Caco-2 (cell line): ENCODE measurements around the gene MMEL1. TPM values are rescaled to one million over a fixed set of nuclear protein-coding genes. Genes with fewer than 3 reads are reported as not detected.

ENCODE experiments used
- BruUV-seq: library from RNA; stranded (reverse); fragments of 400-500 nt; replicated peaks from 2 replicates; lab custom pipeline; 2021; lab: Mats Ljungman, UMichigan
- CTCF ChIA-PET: fragments of 300-600 bp; sonication (Branson Sonifier 250); formaldehyde crosslinking; loops from one replicate; lab custom pipeline; 2022; ENCODE audit warnings: antibody characterized with exemption; lab: Charles Lee
- POLR2A ChIA-PET: fragments of 300-600 bp; sonication (Branson Sonifier 250); formaldehyde crosslinking; loops from one replicate; lab custom pipeline; 2022; ENCODE audit warnings: antibody characterized with exemption; lab: Charles Lee
- DNase-seq, 2 experiments: peaks; one replicate each; pipeline versions ENCODE4 v3.0.0 to v3.0.0-alpha.2; 2020 to 2022
- H3K27me3 ChIP-seq: replicated peaks from 2 replicates; pipeline ENCODE4 v1.6.0; 2011; ENCODE audit warnings: low read length; ENCODE audit not compliant: control insufficient read depth, insufficient read depth
- H3K36me3 ChIP-seq: 2 replicates; pipeline ENCODE4 v1.5.1; 2011; ENCODE audit warnings: low read length; ENCODE audit not compliant: control insufficient read depth, insufficient read depth
- H3K4me1 ChIP-seq: fragments of 250-450 bp; sonication (Bioruptor Pico); 2 replicates; pipeline ENCODE4 v1.5.1; 2020; ENCODE audit warnings: mild to moderate bottlenecking
- H3K4me3 ChIP-seq: 2 replicates; pipeline ENCODE4 v1.5.1; 2011; ENCODE audit warnings: low read depth, mild to moderate bottlenecking, control low read depth, low read length
- H3K9me3 ChIP-seq: fragments of 250-450 bp; sonication (Bioruptor Pico); 2 replicates; pipeline ENCODE4 v1.5.1; 2020; ENCODE audit warnings: mild to moderate bottlenecking, moderate library complexity
- H3K27ac Mint-ChIP-seq: one replicate; pipeline ENCODE4 v1.8.0; 2022; ENCODE audit warnings: mixed read lengths; ENCODE audit not compliant: unreplicated experiment
- H3K27me3 Mint-ChIP-seq: one replicate; pipeline ENCODE4 v1.8.0; 2022; ENCODE audit warnings: mixed read lengths; ENCODE audit not compliant: insufficient read depth, unreplicated experiment
- H3K36me3 Mint-ChIP-seq: one replicate; pipeline ENCODE4 v1.8.0; 2022; ENCODE audit warnings: mild to moderate bottlenecking, mixed read lengths; ENCODE audit not compliant: insufficient read depth, unreplicated experiment
- H3K4me1 Mint-ChIP-seq: one replicate; pipeline ENCODE4 v1.8.0; 2022; ENCODE audit warnings: low read depth, mixed read lengths; ENCODE audit not compliant: unreplicated experiment
- H3K4me3 Mint-ChIP-seq: one replicate; pipeline ENCODE4 v1.8.0; 2022; ENCODE audit warnings: mild to moderate bottlenecking, moderate library complexity, mixed read lengths; ENCODE audit not compliant: unreplicated experiment
- H3K9me3 Mint-ChIP-seq: one replicate; pipeline ENCODE4 v1.8.0; 2022; ENCODE audit warnings: mixed read lengths; ENCODE audit not compliant: unreplicated experiment
- CTCF ChIP-seq, 2 experiments: fragments of 200-600 bp in 1 of 2; IDR thresholded peaks; 1 replicate in 1 of 2; 2 replicates in 1 of 2; pipeline versions ENCODE4 v1.5.1 to v1.8.0; 2011 to 2022; ENCODE audit warnings: antibody characterized with exemption in 1 of 2, control low read depth in 1 of 2, inconsistent platforms in 1 of 2, low read depth in 1 of 2, low read length in 1 of 2, mild to moderate bottlenecking in 1 of 2, moderate library complexity in 1 of 2; ENCODE audit not compliant: insufficient read depth in 1 of 2, severe bottlenecking in 1 of 2, unreplicated experiment in 1 of 2
- intact Hi-C: fragments of 100-400 bp; cut with micrococcal nuclease; formaldehyde crosslinking; loops from one replicate; pipeline ENCODE4 v1.10.0; 2022; ENCODE audit not compliant: unreplicated experiment
- total RNA-seq: library from RNA; stranded (reverse); gene quantifications from 2 replicates; pipeline ENCODE4 v1.2.3, GENCODE V29; 2022

MMEL1 gene
- total RNA-seq, 1 experiment from 2014 or later, result not detected

DNA sequence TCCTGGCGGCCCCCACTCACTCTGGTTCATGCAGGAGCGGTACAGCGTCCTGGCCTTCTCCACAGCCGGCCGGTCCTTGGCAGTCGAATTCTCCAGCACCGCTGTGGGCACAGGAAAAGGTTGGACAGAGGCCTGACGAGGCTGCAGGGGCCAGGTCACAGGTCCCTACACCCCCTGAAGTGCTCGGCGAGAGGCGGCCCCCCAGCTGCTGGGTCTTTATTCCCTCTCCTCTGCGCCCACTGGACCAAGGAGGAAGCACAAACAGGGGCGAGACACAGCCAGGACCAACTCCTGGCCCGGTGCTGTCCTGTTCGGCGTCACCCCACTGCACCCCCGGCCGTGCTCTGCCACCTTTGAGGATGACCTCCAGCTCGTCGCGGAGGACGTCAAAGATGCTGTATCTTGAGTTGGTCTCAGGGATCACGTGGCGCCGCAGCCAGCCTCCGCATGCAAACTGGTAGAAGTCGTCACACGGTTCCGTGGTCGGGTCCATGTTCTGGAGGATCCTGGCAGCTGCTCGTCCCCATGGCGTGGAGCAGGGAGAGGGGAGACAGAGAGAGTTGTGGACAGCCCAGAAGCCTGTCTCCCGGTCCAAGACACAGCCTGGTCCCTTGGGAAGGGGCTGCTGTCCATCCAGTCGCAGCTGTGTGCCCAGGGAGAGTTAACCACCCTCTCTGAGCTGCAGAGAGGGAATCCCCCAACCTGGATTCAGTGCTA, 23.3 kb downstream of the MMEL1 start:
- Mint-ChIP-seq H3K9me3 (no peaks in the 10 kb centered on the region), H3K27me3 (no peaks in the 10 kb centered on the region), H3K4me1 (no peaks in the 10 kb centered on the region), H3K36me3 (no peaks in the 10 kb centered on the region), H3K4me3 (no peak overlapping the region), H3K27ac (no peak overlapping the region)
- no peak overlapping the region for H3K4me3 ChIP-seq
- H3K9me3 ChIP-seq, result no peaks in the 10 kb centered on the region
- no peaks in the 10 kb centered on the region for H3K27me3 ChIP-seq
- intact Hi-C loops, result no loop called here
- CTCF ChIA-PET, result no interaction called here
- H3K36me3 ChIP-seq, result no peaks in the 10 kb centered on the region
- DNase-seq, result no peak
- POLR2A ChIA-PET, result no interaction called here
- TF ChIP-seq CTCF (IDR thresholded peaks at IDR 0.05; ENCODE audit: insufficient read depth in 1 of 2, low read depth in 1 of 2, low read length in 1 of 2, severe bottlenecking in 1 of 2, unreplicated experiment in 1 of 2), result no peak
- no TSS peak for BruUV-seq
- H3K4me1 ChIP-seq, result no peaks in the 10 kb centered on the region

DNA sequence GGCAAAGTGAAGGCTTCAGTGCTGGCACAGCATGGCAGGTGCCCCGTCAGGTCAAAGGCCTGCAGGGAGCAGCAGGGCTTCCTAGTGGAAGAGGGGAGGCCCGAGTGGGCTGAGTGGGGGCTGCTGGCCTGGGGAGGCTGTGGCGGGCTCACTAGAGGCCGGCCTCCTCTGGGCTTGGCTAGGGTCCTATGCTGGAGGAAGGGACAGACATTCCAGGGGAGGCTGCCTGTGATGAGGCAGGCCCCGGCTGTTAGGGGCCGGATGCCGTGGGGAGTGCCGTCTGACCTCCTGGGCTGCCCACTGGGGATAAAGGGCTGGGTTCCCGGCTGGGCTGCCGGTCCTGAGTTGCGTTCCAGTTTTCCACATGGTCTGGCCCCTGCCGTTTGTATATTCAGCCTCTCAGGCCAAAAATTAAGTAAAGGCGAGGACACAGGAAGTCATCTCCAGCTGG, 25.1 kb downstream of the MMEL1 start:
- H3K36me3 ChIP-seq, result no peaks in the 10 kb centered on the region
- BruUV-seq, result no TSS peak
- Mint-ChIP-seq H3K9me3 (no peaks in the 10 kb centered on the region), H3K27me3 (peaks cover under 1% of the 10 kb centered on the region), H3K4me3 (no peak overlapping the region), H3K27ac (no peak overlapping the region), H3K36me3 (no peaks in the 10 kb centered on the region), H3K4me1 (no peaks in the 10 kb centered on the region)
- no peak for TF ChIP-seq CTCF (IDR thresholded peaks at IDR 0.05; ENCODE audit: insufficient read depth in 1 of 2, low read depth in 1 of 2, low read length in 1 of 2, severe bottlenecking in 1 of 2, unreplicated experiment in 1 of 2)
- no peaks in the 10 kb centered on the region for H3K4me1 ChIP-seq
- ChIA-PET CTCF (no interaction called here), POLR2A (no interaction called here)
- H3K27me3 ChIP-seq, result no peaks in the 10 kb centered on the region
- intact Hi-C loops, result no loop called here
- no peaks in the 10 kb centered on the region for H3K9me3 ChIP-seq
- DNase-seq, result no peak
- H3K4me3 ChIP-seq, result no peak overlapping the region

DNA sequence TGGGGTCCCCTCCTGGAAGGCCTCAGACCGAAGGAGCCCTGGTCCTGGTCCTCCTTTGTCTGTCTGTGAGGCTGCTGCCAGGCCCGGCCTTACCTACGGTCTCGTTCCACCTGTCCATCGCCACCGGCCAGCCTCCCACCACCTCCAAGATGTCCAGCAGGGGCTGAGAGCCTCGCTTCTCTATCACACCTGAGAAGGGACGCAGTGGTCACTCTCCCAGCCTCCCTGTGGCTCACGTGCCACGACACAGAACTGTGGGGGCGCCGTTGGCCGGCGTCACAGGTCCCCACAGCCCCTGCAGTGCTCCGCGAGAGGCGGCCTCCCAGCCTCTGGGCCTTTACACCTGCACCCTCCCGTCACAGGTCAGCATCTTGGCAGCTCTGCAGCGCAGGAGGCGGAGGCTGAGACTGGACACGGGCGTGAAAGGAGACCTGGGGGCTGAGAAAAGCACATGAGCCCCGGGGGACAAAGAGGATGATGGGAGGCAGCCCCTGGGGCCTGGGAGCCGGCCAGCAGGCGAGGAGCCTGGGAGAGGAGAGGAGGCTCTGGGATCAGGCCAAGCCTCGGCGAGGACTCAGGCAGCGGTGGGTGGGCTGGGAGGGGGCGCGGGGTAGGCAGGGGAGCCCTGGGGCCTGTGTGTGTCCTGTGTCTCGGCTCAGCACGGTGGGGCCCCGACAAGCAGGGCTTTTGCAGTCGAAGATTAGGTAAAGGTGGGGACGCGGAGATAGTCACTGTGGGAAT, 25.8 kb downstream of the MMEL1 start:
- no TSS peak for BruUV-seq
- TF ChIP-seq CTCF (IDR thresholded peaks at IDR 0.05; ENCODE audit: insufficient read depth in 1 of 2, low read depth in 1 of 2, low read length in 1 of 2, severe bottlenecking in 1 of 2, unreplicated experiment in 1 of 2), result no peak
- no peaks in the 10 kb centered on the region for H3K4me1 ChIP-seq
- no peaks in the 10 kb centered on the region for H3K36me3 Mint-ChIP-seq
- POLR2A ChIA-PET, result no interaction called here
- no peaks in the 10 kb centered on the region for H3K9me3 Mint-ChIP-seq
- H3K4me1 Mint-ChIP-seq, result no peaks in the 10 kb centered on the region
- H3K27me3 ChIP-seq, result no peaks in the 10 kb centered on the region
- H3K4me3 Mint-ChIP-seq, result no peak overlapping the region
- no peak overlapping the region for H3K4me3 ChIP-seq
- no peak for DNase-seq
- H3K27me3 Mint-ChIP-seq, result peaks cover 5% of the 10 kb centered on the region
- intact Hi-C loops, result no loop called here
- CTCF ChIA-PET, result no interaction called here
- no peak overlapping the region for H3K27ac Mint-ChIP-seq
- no peaks in the 10 kb centered on the region for H3K9me3 ChIP-seq
- no peaks in the 10 kb centered on the region for H3K36me3 ChIP-seq
